ENCODE measurements around the gene LRFN3. TPM values are rescaled to one million over a fixed set of nuclear protein-coding genes. Genes with fewer than 3 reads are reported as not detected.

LRFN3 gene
- total and polyA plus RNA-seq, 2 donors (not counting 1 experiment from before 2014, with no cell fraction given) = 0.79 to 1.6 TPM

DNA sequence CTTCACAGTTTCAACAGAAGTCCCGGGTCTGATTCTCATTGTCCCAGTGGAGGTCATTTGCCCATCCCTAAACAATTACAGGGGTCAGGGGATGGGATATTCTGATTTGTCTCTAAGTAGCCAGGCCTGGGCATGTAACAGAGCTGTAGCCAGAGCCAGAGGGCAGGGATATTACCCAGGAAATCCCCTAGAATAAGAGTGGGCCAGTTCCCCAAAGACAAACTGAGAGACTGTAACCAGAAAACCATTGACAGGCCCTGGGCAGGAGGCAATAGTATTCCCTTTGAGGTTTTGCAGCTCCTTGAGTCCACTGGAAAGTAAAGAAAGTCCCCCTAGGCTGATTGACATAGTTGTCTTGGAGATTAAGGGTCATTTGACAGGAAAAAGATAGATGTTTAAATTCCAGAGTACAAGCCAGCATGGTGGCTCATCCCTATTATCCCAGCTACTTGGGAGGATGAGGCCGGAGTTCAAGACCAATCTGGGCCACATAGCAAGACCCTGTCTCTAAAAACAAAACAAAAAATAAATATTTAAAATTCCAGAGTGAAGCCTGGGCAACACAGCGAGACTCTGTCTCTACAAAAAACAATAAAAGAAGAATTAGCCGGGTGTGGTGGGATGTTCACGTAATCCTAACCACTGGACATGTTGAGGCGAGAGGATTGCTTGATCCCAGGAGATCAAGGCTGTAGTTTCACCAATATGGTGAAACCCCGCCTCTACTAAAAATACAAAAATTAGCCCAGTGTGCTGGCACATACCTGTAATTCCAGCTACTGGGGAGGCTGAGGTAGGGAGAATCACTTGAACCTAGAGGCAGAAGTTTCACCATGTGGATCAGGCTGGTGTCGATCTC is 57.0 kb downstream of the LRFN3 start:
- no peak overlapping the region for H3K4me3 ChIP-seq (ENCODE audit: control extremely low read depth in 1 of 5, extremely low read depth in 1 of 5, insufficient read depth in 1 of 5, low read depth in 2 of 5, low read length in 4 of 5)
- no peak for TF ChIP-seq EZH2 (IDR thresholded peaks at IDR 0.05; ENCODE audit: borderline replicate concordance, insufficient read depth, low read depth, low read length, poor library complexity, severe bottlenecking)
- TF ChIP-seq CTCF (IDR thresholded peaks at IDR 0.05) = no peak
- DNase-seq (no peak), ATAC-seq (ENCODE audit: low read depth) (no peak)
- H3K4me1 Mint-ChIP-seq = peaks cover 29% of the 10 kb centered on the region
- no peak overlapping the region for H3K27ac Mint-ChIP-seq
- no peak overlapping the region for H3K4me2 ChIP-seq (replicated peaks; ENCODE audit: low read depth, low read length, poor library complexity, severe bottlenecking)
- no peaks in the 10 kb centered on the region for H3K27me3 Mint-ChIP-seq
- peaks cover 0 to 6% of the 10 kb centered on the region in 2 experiments for H3K36me3 ChIP-seq (replicated peaks in 1 of 2; ENCODE audit: control extremely low read depth in 1 of 2, control insufficient read depth in 1 of 2, extremely low read depth in 1 of 2, insufficient read depth in 2 of 2, low read length in 1 of 2)
- H3K9me3 Mint-ChIP-seq (ENCODE audit: insufficient read depth) = no peaks in the 10 kb centered on the region
- no peak overlapping the region for H3K9ac ChIP-seq (ENCODE audit: low read length)
- H3K79me2 ChIP-seq (ENCODE audit: control insufficient read depth, insufficient read depth, low read length) = peaks cover 34% of the 10 kb centered on the region
- H3K27me3 ChIP-seq (replicated peaks in 1 of 4; ENCODE audit: control extremely low read depth in 1 of 4, control insufficient read depth in 3 of 4, insufficient read depth in 4 of 4, low read length in 3 of 4) = peaks cover 0 to 4% (median 0%) of the 10 kb centered on the region in 4 experiments
- peaks cover 18% of the 10 kb centered on the region for H4K20me1 ChIP-seq (ENCODE audit: control insufficient read depth, insufficient read depth, low read length, poor library complexity, severe bottlenecking)
- H3K4me3 Mint-ChIP-seq = peak overlapping the region; percentile 26
- intact Hi-C loops (cut with micrococcal nuclease) = loop anchor here (10.0 kb wide), 1 partner anchor 582 kb away; the partner anchor contains the start of gene ZNF529
- 100% methylated on average over 3 of the region's 8 CpGs for WGBS (ENCODE audit: insufficient coverage)
- POLR2A ChIA-PET = interaction anchor here (1.5 kb wide), 1 partner anchor 21 kb away, joined by 6 read pairs; the partner anchor contains the start of gene ALKBH6
- CTCF ChIA-PET = interaction anchor here (0.9 kb wide), 1 partner anchor 135 kb away, joined by 3 read pairs; no protein-coding TSS in a partner anchor
- no peak overlapping the region for H3K27ac ChIP-seq (ENCODE audit: low read length in 2 of 2)
- peaks cover 18 to 25% of the 10 kb centered on the region in 2 donors for H3K4me1 ChIP-seq (ENCODE audit: control insufficient read depth in 2 of 2, insufficient read depth in 2 of 2, low read length in 2 of 2)
- H3K9me3 ChIP-seq (ENCODE audit: control extremely low read depth in 1 of 3, control insufficient read depth in 2 of 3, insufficient read depth in 1 of 3, low read length in 2 of 3) = peaks cover 0 to 13% (median 0%) of the 10 kb centered on the region in 3 donors
- no peak overlapping the region for H2AFZ ChIP-seq (ENCODE audit: insufficient read depth, low read depth, low read length, poor library complexity, severe bottlenecking)
